SK-N-MC (cell line): ENCODE measurements around the gene GOLGA6D.
"Not testable (repeated sequence)": the region's sequence is repeated elsewhere in the genome, so short reads cannot be mapped to it uniquely, and the experiment has no call there.

Source experiments
- DNase-seq: peaks from one replicate; pipeline ENCODE4 v3.0.0-alpha.2; 2011; ENCODE audit warnings: low read depth, low spot score
- H3K27ac ChIP-seq: fragments of 200-600 bp; sonication (generic); 2 replicates; pipeline ENCODE4 v1.5.1; 2016; ENCODE audit warnings: mixed run types
- H3K36me3 ChIP-seq: fragments of 200-600 bp; sonication (generic); 2 replicates; pipeline ENCODE4 v1.6.1; 2017; ENCODE audit warnings: antibody characterized with exemption, low read length, mixed read lengths; ENCODE audit not compliant: insufficient read depth
- H3K4me3 ChIP-seq: fragments of 200-600 bp; sonication (generic); 2 replicates; pipeline ENCODE4 v1.5.1; 2016
- H3K9ac ChIP-seq: fragments of 200-600 bp; sonication (generic); 2 replicates; pipeline ENCODE4 v1.8.0; 2017; ENCODE audit warnings: mixed run types, mixed read lengths; ENCODE audit not compliant: insufficient read length
- H3K9me3 ChIP-seq: fragments of 200-600 bp; sonication (generic); 2 replicates; pipeline ENCODE4 v1.6.1; 2017; ENCODE audit warnings: low read depth, mild to moderate bottlenecking, antibody characterized with exemption, low read length, moderate library complexity, mixed read lengths
- EZH2 ChIP-seq: fragments of 200-600 bp; sonication (generic); IDR thresholded peaks from one replicate; pipeline ENCODE4 v1.6.1; 2017; ENCODE audit warnings: antibody characterized with exemption
- FOXP2 ChIP-seq: optimal IDR thresholded peaks from 2 replicates; pipeline ENCODE3; 2011; ENCODE audit warnings: mild to moderate bottlenecking, moderate library complexity; ENCODE audit not compliant: insufficient read depth; ENCODE audit errors: extremely low read length, control extremely low read depth
- POLR2AphosphoS5 ChIP-seq: IDR thresholded peaks from 2 replicates; pipeline ENCODE4 v1.6.1; 2012; ENCODE audit warnings: mild to moderate bottlenecking, low read depth, low read length, borderline replicate concordance

The GOLGA6D gene

DNA sequence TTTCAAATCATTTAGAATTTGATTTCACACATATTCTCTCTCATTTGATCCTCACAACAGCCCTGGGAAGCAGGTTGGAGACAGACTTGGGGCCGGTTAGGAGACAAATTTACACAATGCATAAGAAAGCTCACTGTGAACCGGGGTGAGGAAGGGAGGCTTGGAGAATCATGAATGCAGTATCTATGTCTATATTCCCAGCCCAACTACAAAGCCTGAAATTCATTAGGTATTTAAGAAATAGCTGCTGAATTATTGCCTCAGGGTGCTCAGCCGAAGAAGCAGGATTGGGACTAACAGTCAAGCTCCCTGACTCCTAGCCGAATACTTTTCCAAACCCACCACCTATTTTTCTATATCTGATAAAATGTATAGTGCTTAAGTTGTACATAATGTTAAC, 32.9 kb upstream of the GOLGA6D start:
- Histone ChIP-seq H3K9ac (no peak overlapping the region), H3K36me3 (no peaks in the 10 kb centered on the region), H3K9me3 (no peaks in the 10 kb centered on the region), H3K4me3 (no peak overlapping the region), H3K27ac (no peak overlapping the region)
- TF ChIP-seq POLR2AphosphoS5: no peak
- TF ChIP-seq FOXP2: no peak
- TF ChIP-seq EZH2: no peak
- no peak for DNase-seq

DNA sequence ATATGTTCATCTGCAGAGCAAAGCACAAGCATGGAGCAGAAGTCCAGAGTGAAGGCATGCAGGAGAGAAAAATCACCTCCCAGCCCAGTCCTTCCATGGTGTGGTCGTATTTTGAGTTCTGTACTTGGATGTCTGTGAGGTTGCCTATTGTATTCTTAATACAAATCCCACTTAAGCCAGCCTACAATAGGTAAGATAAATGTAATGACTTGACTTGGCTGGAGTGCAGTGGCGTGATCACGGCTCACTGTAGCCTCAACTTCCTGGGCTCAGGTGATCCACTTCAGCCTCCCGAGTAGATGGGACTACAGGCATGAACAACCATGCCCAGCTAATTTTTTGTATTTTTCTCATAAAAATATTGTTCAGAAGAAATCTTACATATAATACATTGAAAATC, 31.3 kb upstream of the GOLGA6D start:
- H3K4me3 ChIP-seq, H3K9ac ChIP-seq, H3K36me3 ChIP-seq, DNase-seq, H3K9me3 ChIP-seq, H3K27ac ChIP-seq: not testable (repeated sequence)

DNA sequence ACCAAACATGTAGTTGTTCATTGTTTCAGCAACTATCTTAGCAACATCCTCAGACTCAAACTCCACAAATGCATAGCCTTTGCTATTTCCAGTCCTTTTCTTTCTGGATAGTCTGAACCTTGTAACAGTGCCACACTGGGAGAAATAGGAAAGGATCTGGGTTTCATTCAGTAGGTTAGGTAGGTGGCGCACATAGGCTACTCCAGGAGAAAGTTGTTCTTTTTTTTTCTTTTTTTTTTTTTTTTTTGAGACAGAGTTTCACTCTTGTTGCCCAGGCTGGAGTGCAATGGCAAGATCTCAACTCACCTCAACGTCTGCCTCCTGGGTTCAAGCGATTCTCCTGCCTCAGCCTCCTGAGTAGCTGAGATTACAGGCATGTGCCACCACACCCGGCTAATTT, 30.4 kb upstream of the GOLGA6D start:
- H3K9me3 ChIP-seq, H3K27ac ChIP-seq, H3K36me3 ChIP-seq, H3K4me3 ChIP-seq, DNase-seq, H3K9ac ChIP-seq: not testable (repeated sequence)

DNA sequence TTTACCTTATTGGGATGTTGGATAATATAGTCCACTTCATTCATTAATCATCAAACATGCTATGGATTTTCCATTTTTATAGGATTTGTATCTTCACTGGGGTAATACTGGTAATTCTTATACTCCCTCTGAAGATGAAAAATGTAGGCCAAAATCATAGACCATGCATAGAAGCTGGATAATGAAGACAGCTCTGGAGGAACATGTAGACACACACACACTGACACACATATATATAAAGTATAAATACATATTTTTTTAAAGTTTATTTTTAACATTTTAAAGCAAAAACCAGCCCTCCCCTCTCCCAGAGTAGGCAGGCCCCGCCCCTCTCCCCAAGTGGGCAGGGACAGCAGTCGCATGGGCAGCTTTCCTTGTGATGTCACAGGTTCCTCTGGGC, 24.6 kb upstream of the GOLGA6D start, which contains the start of gene GOLGA6C:
Gene GOLGA6C (plus strand): TSS at position 301 of the 400 bp plus-strand sequence. CDS start 265 bp downstream, outside the sequence.
- H3K9ac ChIP-seq, H3K27ac ChIP-seq, H3K36me3 ChIP-seq, DNase-seq, H3K4me3 ChIP-seq, H3K9me3 ChIP-seq: not testable (repeated sequence)

DNA sequence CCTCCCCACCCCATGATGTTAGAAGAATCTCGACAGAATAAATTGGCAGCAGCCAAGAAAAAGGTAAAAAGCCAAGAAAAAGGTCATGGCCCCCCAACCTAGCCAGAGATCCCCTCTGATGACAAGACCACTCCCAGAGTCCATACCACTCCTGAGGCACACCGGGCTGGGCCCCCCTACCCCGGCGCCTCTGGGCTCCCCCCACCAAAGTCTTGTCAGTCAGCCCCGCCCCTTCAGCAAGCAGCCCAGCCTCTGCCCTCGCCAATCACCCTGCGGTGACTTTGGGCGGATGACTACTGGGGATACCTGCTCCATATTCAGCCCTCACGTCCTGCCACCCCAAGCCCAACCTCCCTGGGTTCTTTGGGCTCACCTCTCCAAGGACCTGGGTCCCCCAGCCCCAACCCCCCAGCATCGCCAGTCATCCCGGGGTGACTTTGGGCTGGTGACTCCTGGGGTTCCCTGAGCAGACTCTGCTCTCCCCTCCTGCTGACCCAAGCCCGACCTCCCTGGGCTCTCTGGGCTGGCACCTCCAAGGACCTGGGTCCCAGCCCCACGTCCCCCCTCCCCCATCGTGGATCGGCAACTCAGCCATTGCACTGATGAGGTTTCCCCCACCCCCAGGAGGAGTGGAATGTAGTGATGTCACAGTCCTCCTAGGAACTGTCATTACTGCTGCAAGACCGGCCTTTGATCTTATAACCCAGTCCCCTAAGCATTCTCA, 23.9 kb upstream of the GOLGA6D start:
- not testable (repeated sequence) for H3K27ac ChIP-seq, H3K36me3 ChIP-seq, H3K4me3 ChIP-seq, H3K9ac ChIP-seq, H3K9me3 ChIP-seq, DNase-seq

DNA sequence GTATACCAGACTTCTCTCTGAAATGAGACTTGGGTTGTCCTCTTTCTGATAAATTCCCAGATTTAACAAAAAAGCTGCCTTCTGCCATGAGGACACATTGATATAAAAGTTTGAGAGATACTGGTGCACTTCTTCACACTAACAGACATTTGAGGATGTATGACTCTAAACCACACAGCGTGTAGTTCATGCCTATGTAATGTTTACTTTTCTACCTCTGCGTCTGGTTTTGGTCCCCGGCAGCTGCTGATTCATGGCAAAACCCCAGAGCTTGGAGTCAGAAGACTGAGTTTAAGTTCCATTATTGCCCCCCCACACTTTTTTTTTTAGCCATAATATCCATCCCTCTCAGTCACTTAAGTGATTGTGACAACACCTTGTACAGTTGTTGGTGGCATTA, 22.8 kb upstream of the GOLGA6D start:
- H3K9me3 ChIP-seq, H3K27ac ChIP-seq, H3K36me3 ChIP-seq, H3K9ac ChIP-seq, H3K4me3 ChIP-seq, DNase-seq: not testable (repeated sequence)

DNA sequence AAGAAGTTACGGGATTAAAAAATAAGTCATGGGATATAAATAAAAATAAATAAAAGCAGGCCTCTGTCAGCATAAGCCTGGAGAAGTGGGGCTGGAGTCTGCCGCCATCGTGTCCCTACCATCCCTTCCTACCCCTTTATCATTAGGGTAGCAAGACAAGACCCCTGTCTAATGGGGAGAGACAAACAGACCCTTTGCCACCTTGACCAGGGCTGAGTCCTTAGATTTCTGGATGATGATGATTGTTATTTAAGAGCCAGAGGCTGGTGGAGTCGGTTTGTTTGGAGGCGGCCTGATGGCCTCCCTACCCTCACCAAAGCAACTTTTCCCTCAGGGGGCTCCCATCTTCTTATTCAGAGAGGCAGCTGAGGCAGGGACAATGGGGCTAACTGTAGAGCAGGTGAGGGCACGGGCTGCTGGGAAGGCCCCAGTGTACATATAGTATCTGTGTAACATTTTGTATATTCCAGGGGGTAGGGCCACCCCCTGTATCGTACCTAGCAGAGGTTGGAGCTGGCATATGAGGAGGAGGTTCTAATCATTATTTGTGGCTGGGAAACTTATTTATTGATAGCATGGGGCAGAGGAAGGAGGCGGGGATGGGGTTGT, 8.8 kb upstream of the GOLGA6D start:
- not testable (repeated sequence) for H3K9me3 ChIP-seq, H3K4me3 ChIP-seq, H3K9ac ChIP-seq, H3K27ac ChIP-seq, H3K36me3 ChIP-seq, DNase-seq

DNA sequence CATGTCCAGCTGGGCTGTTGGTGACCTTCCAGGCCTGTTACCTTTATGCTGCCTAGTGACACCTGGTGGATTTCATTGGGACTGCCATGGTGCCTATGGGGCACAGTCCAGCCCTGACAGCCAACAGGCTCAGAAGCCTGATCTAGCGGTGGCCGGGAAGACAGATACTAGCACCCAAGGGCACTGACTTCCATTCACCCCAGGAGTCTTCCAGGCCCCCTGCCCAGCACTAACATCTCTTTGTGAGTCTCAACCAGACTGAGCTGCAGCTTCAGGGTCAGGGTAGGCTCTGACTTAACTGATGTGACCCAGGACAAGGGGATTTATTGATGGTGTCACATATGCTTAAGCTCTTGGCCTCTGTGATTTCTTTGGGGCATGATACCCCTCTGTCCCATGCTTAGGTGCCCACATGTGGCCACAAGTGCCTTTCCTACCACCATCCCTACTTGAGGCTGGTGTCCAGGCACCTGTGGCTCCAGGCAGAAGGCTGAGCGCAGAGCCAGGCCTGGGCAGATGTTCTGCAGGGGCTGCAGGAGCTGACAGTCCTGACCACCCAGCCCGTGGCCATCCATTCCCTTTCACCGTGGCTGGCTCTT, 8.0 kb upstream of the GOLGA6D start:
- DNase-seq, H3K36me3 ChIP-seq, H3K9me3 ChIP-seq, H3K4me3 ChIP-seq, H3K9ac ChIP-seq, H3K27ac ChIP-seq: not testable (repeated sequence)

DNA sequence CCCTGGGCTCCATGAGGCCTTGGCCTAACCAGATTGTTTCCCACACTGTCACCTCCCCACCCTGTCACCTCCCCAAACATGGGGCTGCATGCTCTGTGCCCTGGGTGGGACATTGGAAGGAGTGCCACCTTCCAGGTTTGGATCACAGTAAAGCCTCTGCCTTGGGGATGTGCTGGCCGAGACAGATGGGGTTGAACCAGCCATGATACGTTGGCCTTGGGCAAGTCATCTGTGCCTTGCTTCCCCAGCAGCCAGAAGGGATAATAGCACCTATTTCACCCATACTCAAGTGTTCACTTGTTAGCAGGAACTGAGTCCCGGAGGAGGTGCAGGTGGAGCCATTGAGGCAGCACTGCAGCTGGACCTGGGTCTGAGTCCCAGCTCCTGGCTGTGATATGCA, 7.0 kb upstream of the GOLGA6D start:
- H3K9me3 ChIP-seq, H3K4me3 ChIP-seq, DNase-seq: not testable (repeated sequence)

DNA sequence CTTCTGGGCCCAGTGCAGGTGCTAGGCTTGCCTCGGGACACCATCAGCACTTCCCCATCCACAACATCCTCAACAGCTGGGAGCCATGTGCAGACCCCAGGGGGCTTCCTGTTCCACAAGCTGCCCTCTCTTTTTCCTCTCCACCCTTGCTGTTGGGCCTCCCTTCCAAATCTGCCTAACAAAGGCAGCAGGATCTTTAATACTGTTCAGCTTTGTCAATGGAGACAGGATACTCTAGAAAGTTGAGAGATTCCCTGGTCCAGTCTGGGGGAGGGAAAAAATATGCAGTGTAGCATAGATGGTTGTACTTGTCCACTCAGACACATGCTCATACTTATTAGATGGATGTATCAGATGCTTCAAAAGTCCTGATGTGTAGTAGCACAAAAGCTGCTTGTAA, 4.1 kb upstream of the GOLGA6D start:
- not testable (repeated sequence) for H3K36me3 ChIP-seq, DNase-seq, H3K27ac ChIP-seq

More for the DNA sequence above, 7.0 kb upstream of the GOLGA6D start:
- H3K36me3 ChIP-seq, H3K27ac ChIP-seq, H3K9ac ChIP-seq: not testable (repeated sequence)

DNA sequence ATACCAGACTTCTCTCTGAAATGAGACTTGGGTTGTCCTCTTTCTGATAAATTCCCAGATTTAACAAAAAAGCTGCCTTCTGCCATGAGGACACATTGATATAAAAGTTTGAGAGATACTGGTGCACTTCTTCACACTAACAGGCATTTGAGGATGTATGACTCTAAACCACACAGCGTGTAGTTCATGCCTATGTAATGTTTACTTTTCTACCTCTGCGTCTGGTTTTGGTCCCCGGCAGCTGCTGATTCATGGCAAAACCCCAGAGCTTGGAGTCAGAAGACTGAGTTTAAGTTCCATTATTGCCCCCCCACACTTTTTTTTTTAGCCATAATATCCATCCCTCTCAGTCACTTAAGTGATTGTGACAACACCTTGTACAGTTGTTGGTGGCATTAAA, 1.5 kb downstream of the GOLGA6D start:
- H3K27ac ChIP-seq, H3K36me3 ChIP-seq, DNase-seq, H3K9me3 ChIP-seq, H3K9ac ChIP-seq, H3K4me3 ChIP-seq: not testable (repeated sequence)

More for the DNA sequence above, 4.1 kb upstream of the GOLGA6D start:
- not testable (repeated sequence) for H3K9me3 ChIP-seq, H3K9ac ChIP-seq, H3K4me3 ChIP-seq

DNA sequence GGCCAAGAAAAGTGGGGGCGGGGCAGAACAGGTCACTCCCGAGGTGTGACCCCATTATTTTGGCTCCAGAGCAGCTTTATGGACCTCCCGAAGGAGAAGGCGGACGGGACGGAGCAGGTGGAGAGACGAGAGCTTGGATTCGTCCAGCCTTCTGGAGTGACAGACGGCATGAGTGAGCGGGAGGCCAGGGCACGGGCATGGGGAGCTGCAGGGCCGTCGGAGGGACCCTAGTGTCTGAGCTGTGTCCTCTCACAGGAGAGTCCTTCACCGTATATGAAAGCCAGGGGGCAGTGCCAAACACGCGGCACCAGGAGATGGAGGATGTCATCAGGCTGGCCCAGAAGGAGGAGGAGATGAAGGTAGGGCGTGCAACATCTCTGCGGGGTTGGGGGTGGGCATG, 11.0 kb downstream of the GOLGA6D start:
- not testable (repeated sequence) for H3K4me3 ChIP-seq, H3K9me3 ChIP-seq, H3K27ac ChIP-seq, DNase-seq, H3K9ac ChIP-seq, H3K36me3 ChIP-seq

DNA sequence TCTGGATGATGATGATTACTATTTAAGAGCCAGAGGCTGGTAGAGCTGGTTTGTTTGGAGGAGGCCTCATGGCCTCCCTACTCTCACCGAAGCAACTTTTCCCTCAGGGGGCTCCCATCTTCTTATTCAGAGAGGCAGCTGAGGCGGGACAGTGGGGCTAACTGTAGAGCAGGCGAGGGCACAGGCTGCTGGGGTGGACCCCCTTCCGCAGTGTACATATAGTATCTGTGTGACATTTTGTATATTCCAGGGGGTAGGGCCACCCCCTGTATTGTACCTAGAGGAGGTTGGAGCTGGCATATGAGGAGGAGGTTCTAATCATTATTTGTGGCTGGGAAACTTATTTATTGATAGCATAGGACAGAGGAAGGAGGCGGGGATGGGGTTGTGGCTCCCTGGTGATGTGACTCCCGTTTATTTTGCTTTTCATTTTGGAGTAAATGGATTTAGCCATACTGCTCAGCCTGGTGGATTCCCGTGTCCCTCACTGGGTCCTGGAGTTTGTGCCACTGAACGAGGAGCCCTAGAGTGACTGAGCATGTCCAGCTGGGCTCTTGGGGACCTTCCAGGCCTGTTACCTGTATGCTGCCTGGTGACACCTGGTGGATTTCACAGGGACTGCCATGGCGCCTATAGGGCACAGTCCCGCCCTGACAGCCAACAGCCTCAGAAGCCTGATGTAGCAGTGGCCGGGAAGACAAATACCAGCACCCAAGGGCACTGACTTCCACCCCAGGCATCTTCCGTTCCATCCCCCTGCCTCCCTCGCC, 16.1 kb downstream of the GOLGA6D start:
- H3K36me3 ChIP-seq, H3K4me3 ChIP-seq, H3K9ac ChIP-seq, DNase-seq, H3K27ac ChIP-seq, H3K9me3 ChIP-seq: not testable (repeated sequence)
